Measurements from ENCODE around the gene IL17RE.

GRCh38 chr3:9942934-9943690, 40.5 kb downstream of the IL17RE start:
- TF ChIP-seq CTCF (IDR thresholded peaks at IDR 0.05; ENCODE audit: poor library complexity, severe bottlenecking) (no peak), POLR2AphosphoS5 (IDR thresholded peaks at IDR 0.05) (no peak), SMC3 (conservative IDR thresholded peaks at IDR 0.05; ENCODE audit: poor library complexity) (no peak), RAD21 (conservative IDR thresholded peaks at IDR 0.05) (no peak), EZH2 (IDR thresholded peaks at IDR 0.05; ENCODE audit: borderline replicate concordance, insufficient read depth, low read length, poor library complexity, severe bottlenecking) (no peak), EP300 (conservative IDR thresholded peaks at IDR 0.05; ENCODE audit: poor library complexity, severe bottlenecking) (no peak), REST (IDR thresholded peaks at IDR 0.05; ENCODE audit: borderline replicate concordance) (no peak), MXI1 (conservative IDR thresholded peaks at IDR 0.05; ENCODE audit: poor library complexity, severe bottlenecking) (no peak), TAF1 (IDR thresholded peaks at IDR 0.05; ENCODE audit: low read depth) (no peak)

Measured in neural cell (in vitro differentiated cells).